GM12875 (cell line): ENCODE results near the gene SLC27A2.

Experiments used
- H3K4me3 ChIP-seq: one replicate; pipeline ENCODE4 v1.5.1; 2011; ENCODE audit warnings: low read depth, low read length, control low read depth
- CTCF ChIP-seq: IDR thresholded peaks from 2 replicates; pipeline ENCODE4 v1.5.1; 2011; ENCODE audit warnings: low read depth, mild to moderate bottlenecking, control low read depth, inconsistent platforms, low read length, moderate library complexity, borderline replicate concordance; ENCODE audit not compliant: insufficient read depth

Gene SLC27A2

GRCh38 chr15:50246631-50247030 lies 64.6 kb downstream of the SLC27A2 start:
- H3K4me3 ChIP-seq = no peak overlapping the region

GRCh38 chr15:50247819-50248655 lies 66.0 kb downstream of the SLC27A2 start:
- TF ChIP-seq CTCF = no peak
- H3K4me3 ChIP-seq = no peak overlapping the region

More at GRCh38 chr15:50246631-50247030, 64.6 kb downstream of the SLC27A2 start:
- TF ChIP-seq CTCF = no peak

GRCh38 chr15:50248994-50249582 lies 67.1 kb downstream of the SLC27A2 start:
- TF ChIP-seq CTCF = no peak
- H3K4me3 ChIP-seq = no peak overlapping the region

- TF ChIP-seq CTCF = no peak
- no peak overlapping the region for H3K4me3 ChIP-seq
These were observed 67.7 kb downstream of the SLC27A2 start for GRCh38 chr15:50249704-50250103.

- H3K4me3 ChIP-seq = no peak overlapping the region
- no peak for TF ChIP-seq CTCF
These were observed 68.9 kb downstream of the SLC27A2 start for GRCh38 chr15:50250760-50251394.

- TF ChIP-seq CTCF = no peak
- no peak overlapping the region for H3K4me3 ChIP-seq
These were observed 69.7 kb downstream of the SLC27A2 start for GRCh38 chr15:50251638-50252182.
